Testis (tissue), 2 donors: Measurements from ENCODE around the gene ZNF319.

Source experiments
- POLR2A ChIP-seq: fragments of 450-650 bp; IDR thresholded peaks from one replicate; pipeline ENCODE4 v1.6.1; 2017; ENCODE audit warnings: antibody characterized with exemption, mild to moderate bottlenecking, moderate library complexity
- TF ChIP-seq, protein P1 (sequence below), 3 experiments: fragments of 450-650 bp in 2 of 3; fragments of 200-600 bp in 1 of 3; sonication (generic) in 1 of 3; IDR thresholded peaks; one replicate each; pipeline ENCODE4 v1.5.1; 2016 to 2019; ENCODE audit warnings: antibody characterized with exemption in 3 of 3, mild to moderate bottlenecking in 2 of 3, moderate library complexity in 1 of 3

GRCh38 chr16:58035356-58036170, 35.1 kb upstream of the ZNF319 start:
- TF ChIP-seq, protein P1, sequence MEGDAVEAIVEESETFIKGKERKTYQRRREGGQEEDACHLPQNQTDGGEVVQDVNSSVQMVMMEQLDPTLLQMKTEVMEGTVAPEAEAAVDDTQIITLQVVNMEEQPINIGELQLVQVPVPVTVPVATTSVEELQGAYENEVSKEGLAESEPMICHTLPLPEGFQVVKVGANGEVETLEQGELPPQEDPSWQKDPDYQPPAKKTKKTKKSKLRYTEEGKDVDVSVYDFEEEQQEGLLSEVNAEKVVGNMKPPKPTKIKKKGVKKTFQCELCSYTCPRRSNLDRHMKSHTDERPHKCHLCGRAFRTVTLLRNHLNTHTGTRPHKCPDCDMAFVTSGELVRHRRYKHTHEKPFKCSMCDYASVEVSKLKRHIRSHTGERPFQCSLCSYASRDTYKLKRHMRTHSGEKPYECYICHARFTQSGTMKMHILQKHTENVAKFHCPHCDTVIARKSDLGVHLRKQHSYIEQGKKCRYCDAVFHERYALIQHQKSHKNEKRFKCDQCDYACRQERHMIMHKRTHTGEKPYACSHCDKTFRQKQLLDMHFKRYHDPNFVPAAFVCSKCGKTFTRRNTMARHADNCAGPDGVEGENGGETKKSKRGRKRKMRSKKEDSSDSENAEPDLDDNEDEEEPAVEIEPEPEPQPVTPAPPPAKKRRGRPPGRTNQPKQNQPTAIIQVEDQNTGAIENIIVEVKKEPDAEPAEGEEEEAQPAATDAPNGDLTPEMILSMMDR (IDR thresholded peaks at IDR 0.05) = no peak
- no peak for TF ChIP-seq POLR2A
